CD14-positive monocyte (primary cell): ENCODE measurements around the gene BTBD8. TPM values are rescaled to one million over a fixed set of nuclear protein-coding genes. Genes with fewer than 3 reads are reported as not detected.

ENCODE experiments used
- DNase-seq, 3 donors: peaks; one replicate each; pipeline ENCODE4 v3.0.0-alpha.2; 2011 to 2022
- H2AFZ ChIP-seq: 2 replicates; pipeline ENCODE4 v1.6.0; 2012; ENCODE audit warnings: mild to moderate bottlenecking, low read depth, low read length, inconsistent platforms; ENCODE audit not compliant: insufficient read depth, poor library complexity, severe bottlenecking
- H3K27ac ChIP-seq, 2 donors: 1 replicate in 1 of 2; 2 replicates in 1 of 2; pipeline ENCODE4 v1.5.1; 2012 to 2013; ENCODE audit warnings: low read length in 2 of 2, control low read depth in 1 of 2, inconsistent platforms in 1 of 2, low read depth in 1 of 2, mild to moderate bottlenecking in 1 of 2
- H3K27me3 ChIP-seq, 2 donors: one replicate each; pipeline versions ENCODE4 v1.6.0 to v1.6.1; 2011 to 2013; ENCODE audit warnings: low read length in 2 of 2; ENCODE audit not compliant: control insufficient read depth in 2 of 2, insufficient read depth in 2 of 2
- H3K36me3 ChIP-seq, 2 donors: replicated peaks in 1 of 2; 1 replicate in 1 of 2; 2 replicates in 1 of 2; pipeline versions ENCODE4 v1.5.1 to v1.6.1; 2012 to 2013; ENCODE audit warnings: low read length in 2 of 2, control low read depth in 1 of 2, inconsistent platforms in 1 of 2, mild to moderate bottlenecking in 1 of 2; ENCODE audit not compliant: insufficient read depth in 2 of 2, control insufficient read depth in 1 of 2
- H3K4me1 ChIP-seq, 2 donors: 1 replicate in 1 of 2; 2 replicates in 1 of 2; pipeline versions ENCODE4 v1.5.1 to v1.6.1; 2012 to 2013; ENCODE audit warnings: low read length in 2 of 2, control low read depth in 1 of 2, inconsistent platforms in 1 of 2, mild to moderate bottlenecking in 1 of 2, moderate library complexity in 1 of 2; ENCODE audit not compliant: insufficient read depth in 2 of 2, control insufficient read depth in 1 of 2
- H3K4me2 ChIP-seq: replicated peaks from 2 replicates; pipeline ENCODE3; 2012; ENCODE audit warnings: low read length, moderate library complexity, mild to moderate bottlenecking; ENCODE audit not compliant: poor library complexity, severe bottlenecking; ENCODE audit errors: extremely low read depth
- H3K4me3 ChIP-seq, 3 experiments: fragments of 200-600 bp in 1 of 3; sonication (generic) in 1 of 3; replicated peaks in 1 of 3; 1 replicate in 2 of 3; 2 replicates in 1 of 3; pipeline ENCODE4 v1.5.1; 2011 to 2013; ENCODE audit warnings: low read length in 3 of 3, mild to moderate bottlenecking in 3 of 3, control low read depth in 2 of 3, low read depth in 2 of 3, inconsistent platforms in 1 of 3, moderate library complexity in 1 of 3
- H3K79me2 ChIP-seq: 2 replicates; pipeline ENCODE4 v1.6.0; 2012; ENCODE audit warnings: mild to moderate bottlenecking, control low read depth, inconsistent platforms, low read length, moderate library complexity; ENCODE audit not compliant: insufficient read depth
- H3K9ac ChIP-seq: 2 replicates; pipeline ENCODE4 v1.6.0; 2017; ENCODE audit warnings: low read length, mild to moderate bottlenecking; ENCODE audit not compliant: insufficient read depth, poor library complexity, severe bottlenecking
- H3K9me3 ChIP-seq, 2 donors: replicated peaks in 1 of 2; 1 replicate in 1 of 2; 2 replicates in 1 of 2; pipeline versions ENCODE4 v1.5.1 to v1.6.1; 2012 to 2013; ENCODE audit warnings: low read length in 2 of 2, control low read depth in 1 of 2; ENCODE audit not compliant: control insufficient read depth in 1 of 2, insufficient read depth in 1 of 2
- H4K20me1 ChIP-seq: 2 replicates; pipeline ENCODE4 v1.6.0; 2012; ENCODE audit warnings: mild to moderate bottlenecking, low read length, control low read depth, moderate library complexity; ENCODE audit not compliant: insufficient read depth
- H3K27ac Mint-ChIP-seq, 7 donors: one replicate each; pipeline ENCODE4 v1.8.0; 2020; ENCODE audit warnings: mild to moderate bottlenecking in 7 of 7, mixed read lengths in 7 of 7, moderate library complexity in 6 of 7, inconsistent platforms in 2 of 7
- H3K27me3 Mint-ChIP-seq, 3 donors: one replicate each; pipeline ENCODE4 v1.8.0; 2021 to 2022; ENCODE audit warnings: low read depth in 3 of 3, mild to moderate bottlenecking in 3 of 3, mixed read lengths in 3 of 3, moderate library complexity in 3 of 3, inconsistent platforms in 1 of 3
- H3K36me3 Mint-ChIP-seq, 2 donors: one replicate each; pipeline ENCODE4 v1.8.0; 2020; ENCODE audit warnings: mixed read lengths in 2 of 2, inconsistent platforms in 1 of 2, mild to moderate bottlenecking in 1 of 2
- H3K4me1 Mint-ChIP-seq: one replicate; pipeline ENCODE4 v1.8.0; 2020; ENCODE audit warnings: mild to moderate bottlenecking, mixed read lengths
- H3K4me3 Mint-ChIP-seq, 2 donors: one replicate each; pipeline ENCODE4 v1.8.0; 2020; ENCODE audit warnings: mild to moderate bottlenecking in 2 of 2, mixed read lengths in 2 of 2, moderate library complexity in 1 of 2
- H3K9me3 Mint-ChIP-seq, 7 donors: one replicate each; pipeline ENCODE4 v1.8.0; 2020 to 2022; ENCODE audit warnings: mixed read lengths in 7 of 7, mild to moderate bottlenecking in 6 of 7, moderate library complexity in 6 of 7, inconsistent platforms in 2 of 7
- WGBS: methylation state at CpG from one replicate; pipeline ENCODE4 v1.1.5; 2013; ENCODE audit warnings: missing lambda C conversion rate; ENCODE audit not compliant: insufficient coverage; 5-methylcytosine and 5-hydroxymethylcytosine counted together
- intact Hi-C, 2 donors: fragments of 100-400 bp; cut with micrococcal nuclease; formaldehyde crosslinking; loops; one replicate each; pipeline versions ENCODE4 v1.15.0 to v1.15.1; 2023
- polyA plus RNA-seq, 3 donors: library from polyadenylated mRNA; depleted of rRNA in 1 of 3; unstranded in 2 of 3; stranded (reverse) in 1 of 3; fragments of 300-500 nt in 2 of 3; fragments of >200 nt in 1 of 3; fragmentation: Illumina TruSeq in 2 of 3; gene quantifications; 1 replicate in 2 of 3; 2 replicates in 1 of 3; pipeline ENCODE4 v1.2.3, GENCODE V29; 2012 to 2021
- TF ChIP-seq, protein P1 (sequence below): fragments of 200-600 bp; IDR thresholded peaks from one replicate; pipeline ENCODE4 v1.8.0; 2022; ENCODE audit warnings: antibody characterized with exemption, mild to moderate bottlenecking

BTBD8 gene
- polyA plus RNA-seq, 3 donors, result 0.44 to 1.1 (median 0.88) TPM

DNA sequence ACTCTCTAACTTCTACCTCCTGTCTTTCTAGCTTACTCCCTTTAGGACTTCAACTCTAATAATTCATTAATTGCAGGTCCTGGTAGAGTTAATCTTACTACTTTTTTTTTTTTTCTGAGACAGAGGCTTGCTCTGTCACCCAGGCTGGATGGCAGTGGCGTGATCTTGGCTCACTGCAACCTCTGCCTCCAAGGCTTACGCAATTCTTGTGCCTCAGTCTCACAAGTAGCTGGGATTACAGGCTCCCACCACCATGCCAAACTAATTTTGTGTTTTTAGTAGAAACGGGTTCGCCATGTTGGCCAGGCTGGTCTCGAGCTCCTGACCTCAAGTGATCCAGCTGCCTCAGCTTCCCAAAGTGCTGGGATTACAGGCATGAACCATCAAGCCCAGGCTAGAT lies 15.7 kb downstream of the BTBD8 start:
- Histone ChIP-seq H3K4me2 (peak overlapping the region; percentile 37), H2AFZ (no peak overlapping the region), H3K36me3 (no peaks in the 10 kb centered on the region), H3K27me3 (no peaks in the 10 kb centered on the region), H4K20me1 (no peaks in the 10 kb centered on the region), H3K9ac (peak overlapping the region; percentile 17), H3K79me2 (no peaks in the 10 kb centered on the region), H3K4me1 (peaks cover 16 to 21% of the 10 kb centered on the region in 2 donors), H3K9me3 (peaks cover 0 to 2% of the 10 kb centered on the region in 2 donors), H3K4me3 (peak overlapping the region in 1 of 3 experiments; percentile 32), H3K27ac (peak overlapping the region; percentile 74 to 88)
- TF ChIP-seq, protein P1, sequence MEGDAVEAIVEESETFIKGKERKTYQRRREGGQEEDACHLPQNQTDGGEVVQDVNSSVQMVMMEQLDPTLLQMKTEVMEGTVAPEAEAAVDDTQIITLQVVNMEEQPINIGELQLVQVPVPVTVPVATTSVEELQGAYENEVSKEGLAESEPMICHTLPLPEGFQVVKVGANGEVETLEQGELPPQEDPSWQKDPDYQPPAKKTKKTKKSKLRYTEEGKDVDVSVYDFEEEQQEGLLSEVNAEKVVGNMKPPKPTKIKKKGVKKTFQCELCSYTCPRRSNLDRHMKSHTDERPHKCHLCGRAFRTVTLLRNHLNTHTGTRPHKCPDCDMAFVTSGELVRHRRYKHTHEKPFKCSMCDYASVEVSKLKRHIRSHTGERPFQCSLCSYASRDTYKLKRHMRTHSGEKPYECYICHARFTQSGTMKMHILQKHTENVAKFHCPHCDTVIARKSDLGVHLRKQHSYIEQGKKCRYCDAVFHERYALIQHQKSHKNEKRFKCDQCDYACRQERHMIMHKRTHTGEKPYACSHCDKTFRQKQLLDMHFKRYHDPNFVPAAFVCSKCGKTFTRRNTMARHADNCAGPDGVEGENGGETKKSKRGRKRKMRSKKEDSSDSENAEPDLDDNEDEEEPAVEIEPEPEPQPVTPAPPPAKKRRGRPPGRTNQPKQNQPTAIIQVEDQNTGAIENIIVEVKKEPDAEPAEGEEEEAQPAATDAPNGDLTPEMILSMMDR, result no peak
- Mint-ChIP-seq H3K4me1 (peaks cover 24% of the 10 kb centered on the region), H3K9me3 (peaks cover 0 to 4% (median 2%) of the 10 kb centered on the region in 7 donors), H3K36me3 (peaks cover 0 to 3% of the 10 kb centered on the region in 2 donors), H3K27ac (peak overlapping the region; percentile 92 to 97 (median 96)), H3K4me3 (peak overlapping the region; percentile 27 to 42), H3K27me3 (no peaks in the 10 kb centered on the region)
- intact Hi-C loops, result no loop called here
- peak; percentile 64 to 89 (median 77) for DNase-seq
- WGBS, result 70% methylated on average over 5 of the region's 5 CpGs

DNA sequence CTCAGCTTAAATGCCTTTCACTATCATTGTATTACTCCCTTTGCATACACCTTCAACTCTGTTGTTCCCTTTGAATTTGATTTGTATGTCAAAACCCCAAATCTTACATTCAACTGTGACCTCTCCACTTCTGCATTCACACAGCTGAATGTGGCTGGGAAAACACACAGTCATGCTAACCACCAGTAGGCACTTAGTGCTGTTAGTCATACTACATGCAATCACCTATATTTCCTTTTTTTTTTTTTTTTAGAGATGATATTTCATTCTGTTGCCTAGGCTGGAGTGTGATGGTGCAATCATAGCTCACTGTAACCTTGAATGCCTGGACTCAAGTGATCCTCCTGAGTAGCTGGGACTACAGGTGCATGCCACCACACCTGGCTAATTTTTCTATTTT lies 16.2 kb downstream of the BTBD8 start:
- TF ChIP-seq, protein P1, result no peak
- Histone ChIP-seq H3K9ac (peak overlapping the region; percentile 17), H3K4me1 (peaks cover 16 to 21% of the 10 kb centered on the region in 2 donors), H3K9me3 (peaks cover 0 to 2% of the 10 kb centered on the region in 2 donors), H3K27me3 (no peaks in the 10 kb centered on the region), H3K79me2 (no peaks in the 10 kb centered on the region), H3K4me3 (peak overlapping the region in 1 of 3 experiments; percentile 32), H3K36me3 (no peaks in the 10 kb centered on the region), H4K20me1 (no peaks in the 10 kb centered on the region), H2AFZ (no peak overlapping the region), H3K4me2 (peak overlapping the region; percentile 37), H3K27ac (peak overlapping the region; percentile 74 to 88)
- Mint-ChIP-seq H3K4me3 (peak overlapping the region; percentile 32 to 42), H3K4me1 (peaks cover 24% of the 10 kb centered on the region), H3K9me3 (peaks cover 0 to 3% (median 0%) of the 10 kb centered on the region in 7 donors), H3K27me3 (no peaks in the 10 kb centered on the region), H3K27ac (peak overlapping the region; percentile 92 to 97 (median 96)), H3K36me3 (peaks cover 0 to 3% of the 10 kb centered on the region in 2 donors)
- intact Hi-C loops, result no loop called here
- peak; percentile 88 to 96 (median 95) for DNase-seq
